HG02610 (cell line): ENCODE results near the gene AFF1.
"Not testable (repeated sequence)": the region's sequence is repeated elsewhere in the genome, so short reads cannot be mapped to it uniquely, and the experiment has no call there.

Experiments used
- ATAC-seq: cut with Tn5 transposase; IDR thresholded peaks from one replicate; pipeline ENCODE4 v1.9.1; 2021; ENCODE audit warnings: mild to moderate bottlenecking, moderate library complexity; ENCODE audit not compliant: unreplicated experiment

AFF1 gene

GRCh38 chr4:87130985-87131703 lies 196.3 kb downstream of the AFF1 start:
- no peak for ATAC-seq

DNA sequence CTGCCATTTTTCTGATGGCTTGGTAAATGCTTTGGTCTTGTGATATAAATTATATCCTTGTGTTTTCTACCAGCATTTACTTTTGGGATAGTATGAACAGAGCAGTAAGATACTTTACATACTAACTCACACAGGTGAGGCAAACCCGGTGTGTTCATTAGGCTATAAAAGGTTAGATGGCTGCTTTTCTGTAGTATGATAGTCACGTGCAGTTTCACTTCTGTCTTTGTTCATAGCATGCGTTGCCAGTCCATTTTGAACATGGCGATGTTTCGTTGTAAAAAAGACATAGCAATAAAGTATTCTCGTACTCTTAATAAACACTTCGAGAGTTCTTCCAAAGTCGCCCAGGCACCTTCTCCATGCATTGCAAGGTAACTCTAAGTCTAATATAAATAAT lies 197.2 kb downstream of the AFF1 start:
- no peak for ATAC-seq

DNA sequence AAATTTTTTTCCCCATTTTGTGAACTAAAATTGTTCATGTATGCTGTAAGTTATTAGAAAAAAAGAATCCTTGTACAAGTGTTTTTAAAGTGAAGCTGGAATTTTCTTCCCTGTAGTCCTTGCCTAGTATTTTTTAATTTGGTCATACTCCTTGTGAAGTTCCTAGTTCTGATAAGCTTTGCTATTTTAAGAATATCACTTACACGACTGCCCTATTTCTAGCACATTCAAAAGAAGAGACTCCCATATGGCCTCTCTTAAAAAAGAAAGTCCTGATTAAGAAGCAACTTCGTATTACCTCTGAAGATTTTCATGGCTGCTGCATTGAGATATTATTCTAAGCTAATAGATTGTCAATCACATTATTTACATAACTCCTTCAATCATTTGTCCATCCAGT lies 198.4 kb downstream of the AFF1 start:
- ATAC-seq: no peak

DNA sequence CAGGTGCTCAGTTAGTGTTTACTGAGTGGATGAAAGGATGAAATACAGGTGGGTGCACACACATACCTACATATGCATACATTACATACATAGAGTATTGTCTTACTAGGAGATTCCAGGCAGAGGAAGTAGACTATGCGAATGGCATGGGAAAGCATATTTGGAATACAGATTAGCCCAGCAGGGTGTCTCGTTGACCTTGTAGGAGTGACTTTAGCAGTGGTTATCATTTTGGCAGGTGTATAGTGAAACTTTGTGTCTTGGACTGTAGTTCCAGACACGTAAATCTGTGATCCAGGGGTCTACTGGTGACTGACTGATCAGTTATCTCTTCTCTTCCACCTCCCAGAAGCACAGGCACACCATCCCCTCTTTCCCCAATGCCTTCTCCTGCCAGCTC lies 199.3 kb downstream of the AFF1 start:
- no peak for ATAC-seq

- ATAC-seq: no peak
Observed at GRCh38 chr4:87141428-87141827, 206.6 kb downstream of the AFF1 start.

DNA sequence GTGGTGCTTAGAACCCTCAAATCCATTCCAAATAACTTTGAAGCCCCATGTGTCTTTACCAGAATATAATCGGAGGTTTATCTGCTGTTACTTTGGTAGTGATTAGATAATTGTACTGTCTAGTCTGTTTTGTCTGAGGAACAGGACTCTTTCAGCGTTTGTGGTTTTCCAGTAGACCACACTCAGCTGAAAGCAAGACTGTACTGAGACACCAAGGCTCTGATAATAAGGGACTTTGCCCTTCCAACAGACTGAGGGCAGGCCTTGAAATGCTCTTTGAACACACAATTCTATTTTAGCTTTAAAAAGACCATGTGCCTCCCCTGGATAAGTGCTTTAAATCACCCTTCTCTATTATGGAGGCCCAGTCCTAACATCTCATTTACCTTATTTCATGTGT lies 209.5 kb downstream of the AFF1 start:
- ATAC-seq: no peak

DNA sequence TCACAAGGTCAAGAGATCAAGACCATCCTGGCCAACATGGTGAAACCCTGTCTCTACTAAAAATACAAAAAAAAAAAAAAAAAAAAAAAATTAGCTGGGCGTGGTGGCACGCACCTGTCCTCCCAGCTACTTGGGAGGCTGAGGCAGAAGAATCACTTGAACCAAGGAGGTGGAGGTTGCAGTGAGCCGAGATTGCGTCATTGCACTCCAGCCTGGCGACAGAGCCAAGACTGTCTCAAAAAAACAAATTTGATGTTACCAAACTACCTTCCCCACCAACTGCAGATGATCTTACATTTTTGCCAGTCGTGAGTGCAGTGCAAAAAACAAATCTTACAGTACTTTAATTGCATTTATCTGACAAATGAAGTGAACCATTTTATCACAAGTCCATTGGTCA lies 211.1 kb downstream of the AFF1 start:
- not testable (repeated sequence) for ATAC-seq

- no peak for ATAC-seq
Observed at GRCh38 chr4:87147116-87147515, 212.3 kb downstream of the AFF1 start.

DNA sequence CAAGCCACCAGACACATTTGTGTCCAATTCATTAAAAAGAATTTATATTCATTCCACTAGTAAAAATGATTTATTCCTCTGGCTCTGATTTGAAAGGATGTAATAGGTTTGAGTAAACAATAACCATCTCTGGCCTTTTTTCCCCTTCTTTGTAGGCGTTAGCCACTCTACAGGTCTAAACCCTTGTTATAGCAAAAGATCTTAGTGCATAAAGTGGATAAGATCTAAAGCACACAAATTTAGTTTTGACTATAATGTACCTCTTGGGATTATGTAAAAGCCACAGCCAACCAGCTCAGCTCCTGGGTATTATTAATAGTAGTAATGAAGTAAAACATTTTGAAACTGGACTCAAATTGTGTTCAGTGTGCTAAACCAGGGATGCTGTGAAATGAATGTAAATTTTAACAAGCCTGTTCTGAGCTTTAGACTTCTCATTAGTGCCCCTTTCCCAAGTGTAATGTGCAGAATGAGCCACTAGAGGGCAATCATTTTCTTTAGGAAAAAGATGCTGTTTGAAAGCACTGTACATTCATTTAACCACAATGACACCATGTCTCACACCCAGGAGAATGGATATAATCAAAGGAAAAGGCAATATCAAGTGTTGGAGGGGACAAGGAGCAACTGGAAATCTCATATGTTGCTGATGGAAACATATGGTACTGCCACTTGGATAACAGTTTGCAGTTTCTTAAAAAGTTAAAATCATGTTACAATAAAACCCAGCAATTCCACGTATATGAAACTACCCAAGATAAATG lies 215.9 kb downstream of the AFF1 start:
- ATAC-seq: peak; percentile 64

DNA sequence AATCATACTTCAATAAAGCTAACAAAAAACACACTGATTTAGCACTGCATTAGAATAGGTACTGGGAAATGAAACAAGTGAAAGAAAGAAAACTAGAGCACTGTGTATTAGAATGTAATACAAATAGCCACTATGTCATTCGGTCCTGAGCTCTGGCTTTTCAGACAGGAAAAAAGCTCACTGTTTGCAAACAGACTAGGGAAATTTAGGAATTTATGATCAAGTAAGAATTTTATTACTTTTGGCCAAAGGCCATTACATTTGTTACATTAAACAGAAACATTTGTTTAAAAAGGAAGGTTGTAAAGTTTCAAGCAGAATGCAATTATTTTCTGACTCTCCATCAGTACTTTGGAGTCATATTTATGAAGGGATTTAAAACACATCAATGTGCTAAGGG lies 216.9 kb downstream of the AFF1 start:
- no peak for ATAC-seq

DNA sequence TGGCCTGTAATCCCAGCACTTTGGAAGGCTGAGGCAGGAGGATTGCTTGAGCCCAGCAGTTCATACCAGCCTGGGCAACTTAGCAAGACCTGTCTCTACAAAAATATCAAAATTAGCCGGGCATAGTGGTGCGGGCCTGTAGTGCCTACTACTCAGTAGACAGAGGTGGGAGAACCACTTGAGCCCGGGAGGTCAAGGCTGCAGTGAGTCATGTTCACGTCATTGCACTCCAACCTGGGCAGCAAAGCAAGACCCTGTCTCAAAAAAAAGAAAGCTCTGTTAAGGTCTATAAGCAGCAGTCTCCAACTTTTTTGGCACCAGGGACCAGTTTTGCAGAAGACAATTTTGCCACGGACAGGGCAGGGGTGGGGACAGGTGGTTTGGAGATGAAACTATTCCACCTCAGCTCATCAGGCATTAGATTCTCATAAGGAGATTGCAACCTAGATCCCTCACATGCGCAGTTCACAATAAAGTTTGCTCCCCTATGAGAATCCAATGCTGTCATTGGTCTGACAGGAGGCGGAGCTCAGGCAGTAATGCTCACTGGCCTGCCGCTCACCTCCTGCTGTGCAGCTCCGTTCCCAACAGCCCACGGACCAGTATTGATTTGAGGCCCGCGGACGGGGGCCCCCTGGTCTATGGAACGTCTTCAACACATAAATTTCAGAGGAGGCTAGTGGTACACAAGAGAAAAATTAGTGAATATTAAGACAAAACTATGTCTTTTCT lies 217.7 kb downstream of the AFF1 start:
- no peak for ATAC-seq

DNA sequence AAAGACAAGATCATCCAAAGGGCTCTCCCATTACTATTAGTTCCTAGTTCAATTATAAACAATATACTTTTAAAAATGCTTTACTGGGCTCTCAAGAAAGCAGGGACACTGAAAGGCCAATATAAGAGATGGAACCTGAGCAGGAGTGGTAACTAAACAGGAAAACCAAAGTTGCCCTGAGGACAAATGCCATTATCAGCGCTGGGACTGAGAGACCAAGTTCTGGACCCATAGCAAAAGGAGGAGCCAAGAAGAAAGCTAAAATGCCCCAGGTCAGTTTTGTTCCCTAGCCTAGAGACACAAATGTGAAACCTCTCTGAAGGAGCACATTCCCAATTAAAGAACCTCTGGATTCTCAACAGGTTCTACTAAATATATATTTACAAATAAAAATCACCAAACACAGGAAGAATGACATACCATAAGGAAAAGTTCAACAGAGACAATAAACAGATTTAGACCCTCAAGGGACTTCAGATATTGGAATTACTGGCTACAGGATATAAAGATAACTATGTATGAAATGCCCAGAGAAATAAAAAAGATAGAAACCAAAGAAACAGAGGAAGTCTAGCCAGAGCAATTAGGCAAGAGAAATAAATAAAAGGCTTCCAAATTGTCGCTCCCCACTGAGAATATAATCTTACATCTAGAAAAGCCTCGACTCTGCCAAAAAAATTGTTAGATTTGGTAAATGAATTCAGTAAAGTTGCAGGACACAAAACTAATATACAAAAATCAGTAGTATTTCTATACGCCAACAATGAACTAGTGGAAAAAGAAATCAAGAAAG lies 218.5 kb downstream of the AFF1 start:
- no peak for ATAC-seq

GRCh38 chr4:87165892-87166291 lies 231.1 kb downstream of the AFF1 start:
- ATAC-seq: no peak

DNA sequence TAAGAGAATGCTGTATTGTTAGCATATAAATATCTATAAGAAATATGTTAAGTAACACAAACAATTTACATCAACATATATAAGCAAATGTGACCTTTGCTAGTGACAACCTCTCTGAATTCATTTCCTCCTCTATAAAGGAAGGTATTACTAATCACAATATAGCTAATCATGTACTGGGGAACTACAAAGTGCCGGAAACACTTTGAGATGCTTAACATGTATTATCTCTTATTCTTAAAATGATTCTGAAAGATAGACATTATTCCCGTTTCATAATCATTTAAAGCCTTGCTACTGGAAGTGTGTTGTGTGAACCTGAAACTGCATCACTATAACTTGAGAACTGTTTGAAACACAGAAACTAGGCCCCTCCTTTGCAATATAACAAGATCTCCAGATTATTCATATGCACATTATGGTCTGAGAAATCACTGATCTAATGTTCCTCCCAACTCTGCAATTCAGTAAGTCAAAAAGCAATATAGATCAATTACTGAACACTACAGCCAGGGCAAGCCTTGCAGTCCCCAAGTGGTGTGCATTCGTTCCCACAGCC lies 231.6 kb downstream of the AFF1 start:
- no peak for ATAC-seq

DNA sequence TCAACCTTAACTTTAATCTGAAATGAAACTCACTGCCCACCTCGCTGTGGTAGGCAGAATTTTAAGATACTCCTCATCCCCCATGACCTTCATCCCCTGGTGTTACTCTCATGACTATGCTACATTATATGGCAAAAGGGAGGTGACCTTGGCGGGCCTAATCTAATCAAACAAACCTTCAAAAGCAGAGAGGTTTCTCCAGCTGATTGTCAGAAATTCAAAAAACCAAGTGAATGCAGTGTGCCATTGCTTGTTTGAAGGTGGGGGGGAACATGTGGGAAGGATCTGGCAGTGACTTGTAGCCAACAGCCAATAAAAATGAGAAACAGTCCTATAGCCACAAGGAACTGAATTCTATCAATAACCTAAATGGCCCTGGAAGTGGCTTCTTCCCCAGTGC lies 237.1 kb downstream of the AFF1 start:
- no peak for ATAC-seq

- no peak for ATAC-seq
Observed at GRCh38 chr4:87174672-87175071, 239.9 kb downstream of the AFF1 start.

GRCh38 chr4:87179751-87180150 lies 244.9 kb downstream of the AFF1 start:
- ATAC-seq: no peak

DNA sequence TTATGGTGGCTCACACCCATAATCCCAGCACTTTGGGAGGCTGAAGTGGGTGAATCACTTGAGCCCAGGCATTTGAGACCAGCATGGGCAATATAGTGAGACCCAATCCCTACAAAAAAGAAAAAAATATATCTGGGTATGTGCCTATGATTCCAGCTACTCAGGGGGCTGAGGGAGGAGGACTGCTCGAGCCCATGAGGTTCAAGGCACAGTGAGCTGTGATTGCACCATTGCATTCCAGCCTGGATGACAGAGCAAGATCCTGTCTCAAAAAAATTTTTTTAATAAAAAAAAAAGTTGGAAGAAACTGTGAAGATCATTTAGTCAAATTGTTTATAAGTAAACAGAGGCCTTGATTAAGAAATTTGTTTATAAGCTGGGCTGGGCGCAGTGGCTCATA lies 246.0 kb downstream of the AFF1 start:
- no peak for ATAC-seq

- no peak for ATAC-seq
Observed at GRCh38 chr4:87185146-87185870, 250.5 kb downstream of the AFF1 start.

DNA sequence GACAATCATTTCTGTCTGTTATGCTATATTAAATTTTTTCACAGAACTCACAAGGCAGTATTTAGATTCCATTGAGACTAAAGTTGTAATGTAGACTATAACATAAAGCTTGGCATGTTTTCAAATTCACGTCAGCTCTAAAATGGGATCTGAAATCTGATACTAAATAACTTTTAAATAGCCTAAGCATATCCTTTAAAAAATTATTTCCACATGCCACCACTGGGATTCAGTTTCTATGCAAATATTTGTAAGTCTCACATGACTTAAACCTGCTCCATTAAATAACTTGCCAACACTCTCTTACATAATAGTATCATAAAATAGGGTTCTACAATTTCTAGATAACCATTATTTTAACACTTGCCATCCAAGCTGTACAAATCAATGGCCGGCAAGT lies 253.2 kb downstream of the AFF1 start:
- ATAC-seq: no peak
